ENCODE data around the gene CCT8L2.
"Not testable (repeated sequence)": the region's sequence is repeated elsewhere in the genome, so short reads cannot be mapped to it uniquely, and the experiment has no call there.

The CCT8L2 gene

GRCh38 chr22:16559056-16559955 lies 33.3 kb downstream of the CCT8L2 start:
- DNase-seq (ENCODE audit: low read depth in 2 of 2), result no peak

- not testable (repeated sequence) for DNase-seq (ENCODE audit: low read depth in 2 of 2)
Observed at GRCh38 chr22:16558376-16558945, 34.1 kb downstream of the CCT8L2 start.

- DNase-seq (ENCODE audit: low read depth in 2 of 2), result not testable (repeated sequence)
Observed at GRCh38 chr22:16557511-16557910, 35.1 kb downstream of the CCT8L2 start.

- DNase-seq (ENCODE audit: low read depth in 2 of 2), result not testable (repeated sequence)
Observed at GRCh38 chr22:16555077-16555994, 37.3 kb downstream of the CCT8L2 start.

- DNase-seq (ENCODE audit: low read depth in 2 of 2), result not testable (repeated sequence)
Observed at GRCh38 chr22:16543310-16543709, 49.3 kb downstream of the CCT8L2 start.

All from fibroblast of skin of left quadriceps (primary cell).